SK-N-SH treated with all-trans-retinoic acid at 6 μM for 48 hours (cell line): ENCODE results near the gene ARID1B.

ENCODE experiments used
- OSR1 ChIP-seq: fragments of 250-450 bp; sonication (Bioruptor Pico); IDR thresholded peaks from 2 replicates; pipeline ENCODE4 v1.8.0; 2022; ENCODE audit warnings: moderate library complexity, mild to moderate bottlenecking, inconsistent platforms
- PPARA ChIP-seq: fragments of 250-450 bp; sonication (Bioruptor Pico); IDR thresholded peaks from 2 replicates; pipeline ENCODE4 v1.5.0; 2020; ENCODE audit warnings: mild to moderate bottlenecking, borderline replicate concordance
- SNAI2 ChIP-seq: fragments of 250-450 bp; sonication (Bioruptor Pico); IDR thresholded peaks from 2 replicates; pipeline ENCODE4 v1.5.0; 2020; ENCODE audit warnings: mild to moderate bottlenecking, moderate library complexity
- TCF4 ChIP-seq: fragments of 250-450 bp; sonication (Bioruptor Pico); IDR thresholded peaks from 2 replicates; pipeline ENCODE4 v1.8.0; 2021; ENCODE audit warnings: mild to moderate bottlenecking, moderate library complexity, borderline replicate concordance
- TOX ChIP-seq: fragments of 250-450 bp; sonication (Bioruptor Pico); IDR thresholded peaks from 2 replicates; pipeline ENCODE4 v1.8.0; 2021; ENCODE audit warnings: mild to moderate bottlenecking, moderate library complexity, borderline replicate concordance
- ZC3H10 ChIP-seq: fragments of 250-450 bp; sonication (Bioruptor Pico); IDR thresholded peaks from 2 replicates; pipeline ENCODE4 v1.5.1; 2021; ENCODE audit warnings: mild to moderate bottlenecking, moderate library complexity
- ZFP30 ChIP-seq: fragments of 450-650 bp; formaldehyde crosslinking; IDR thresholded peaks from 2 replicates; pipeline ENCODE4 v1.5.0; 2022; ENCODE audit warnings: mild to moderate bottlenecking, moderate library complexity
- ZNF70 ChIP-seq: fragments of 450-650 bp; formaldehyde crosslinking; IDR thresholded peaks from 2 replicates; pipeline ENCODE4 v1.5.0; 2020; ENCODE audit warnings: mild to moderate bottlenecking, moderate library complexity
- TF ChIP-seq, protein P1 (sequence below): fragments of 250-450 bp; sonication (Bioruptor Pico); IDR thresholded peaks from 2 replicates; pipeline ENCODE4 v1.8.0; 2020; ENCODE audit warnings: mild to moderate bottlenecking, moderate library complexity, borderline replicate concordance
- TF ChIP-seq, protein P2 (sequence below): fragments of 250-450 bp; sonication (Bioruptor Pico); IDR thresholded peaks from 2 replicates; pipeline ENCODE4 v1.5.0; 2020; ENCODE audit warnings: mild to moderate bottlenecking, moderate library complexity
- TF ChIP-seq, protein P3 (sequence below): fragments of 250-450 bp; sonication (Bioruptor Pico); IDR thresholded peaks from 2 replicates; pipeline ENCODE4 v1.5.1; 2020; ENCODE audit warnings: low read depth, mild to moderate bottlenecking, moderate library complexity
- TF ChIP-seq, protein P4 (sequence below): fragments of 250-450 bp; sonication (Bioruptor Pico); IDR thresholded peaks from 2 replicates; pipeline ENCODE4 v1.5.1; 2021; ENCODE audit warnings: mild to moderate bottlenecking, moderate library complexity
- TF ChIP-seq, protein P5 (sequence below): fragments of 250-450 bp; sonication (Bioruptor Pico); IDR thresholded peaks from 2 replicates; pipeline ENCODE4 v1.8.0; 2021; ENCODE audit warnings: low read depth, mild to moderate bottlenecking, moderate library complexity, borderline replicate concordance

DNA sequence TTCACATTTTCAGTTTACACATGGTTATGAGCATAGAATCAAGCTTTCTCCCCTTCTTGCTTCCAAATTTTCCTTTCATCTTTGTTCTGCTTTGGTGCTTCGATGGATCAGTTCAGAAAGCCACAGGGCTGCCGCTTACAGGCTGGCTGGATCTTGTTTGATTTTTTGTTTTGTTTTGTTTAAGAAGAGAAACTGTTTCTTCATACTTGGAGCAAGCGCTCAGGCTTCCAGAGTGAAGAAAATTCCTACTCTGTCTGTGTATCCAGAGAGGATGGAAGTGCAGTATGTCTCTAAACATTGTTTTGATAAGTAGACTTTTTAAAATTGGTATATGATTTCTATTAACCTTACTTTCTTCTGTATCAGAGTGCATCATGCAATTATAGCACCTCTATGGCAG is 66.9 kb downstream of the ARID1B start:
- no peak for TF ChIP-seq ZFP30 (CRISPR knock-in tag)
- TF ChIP-seq, protein P1, sequence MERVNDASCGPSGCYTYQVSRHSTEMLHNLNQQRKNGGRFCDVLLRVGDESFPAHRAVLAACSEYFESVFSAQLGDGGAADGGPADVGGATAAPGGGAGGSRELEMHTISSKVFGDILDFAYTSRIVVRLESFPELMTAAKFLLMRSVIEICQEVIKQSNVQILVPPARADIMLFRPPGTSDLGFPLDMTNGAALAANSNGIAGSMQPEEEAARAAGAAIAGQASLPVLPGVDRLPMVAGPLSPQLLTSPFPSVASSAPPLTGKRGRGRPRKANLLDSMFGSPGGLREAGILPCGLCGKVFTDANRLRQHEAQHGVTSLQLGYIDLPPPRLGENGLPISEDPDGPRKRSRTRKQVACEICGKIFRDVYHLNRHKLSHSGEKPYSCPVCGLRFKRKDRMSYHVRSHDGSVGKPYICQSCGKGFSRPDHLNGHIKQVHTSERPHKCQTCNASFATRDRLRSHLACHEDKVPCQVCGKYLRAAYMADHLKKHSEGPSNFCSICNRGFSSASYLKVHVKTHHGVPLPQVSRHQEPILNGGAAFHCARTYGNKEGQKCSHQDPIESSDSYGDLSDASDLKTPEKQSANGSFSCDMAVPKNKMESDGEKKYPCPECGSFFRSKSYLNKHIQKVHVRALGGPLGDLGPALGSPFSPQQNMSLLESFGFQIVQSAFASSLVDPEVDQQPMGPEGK: no peak
- TF ChIP-seq, protein P2, sequence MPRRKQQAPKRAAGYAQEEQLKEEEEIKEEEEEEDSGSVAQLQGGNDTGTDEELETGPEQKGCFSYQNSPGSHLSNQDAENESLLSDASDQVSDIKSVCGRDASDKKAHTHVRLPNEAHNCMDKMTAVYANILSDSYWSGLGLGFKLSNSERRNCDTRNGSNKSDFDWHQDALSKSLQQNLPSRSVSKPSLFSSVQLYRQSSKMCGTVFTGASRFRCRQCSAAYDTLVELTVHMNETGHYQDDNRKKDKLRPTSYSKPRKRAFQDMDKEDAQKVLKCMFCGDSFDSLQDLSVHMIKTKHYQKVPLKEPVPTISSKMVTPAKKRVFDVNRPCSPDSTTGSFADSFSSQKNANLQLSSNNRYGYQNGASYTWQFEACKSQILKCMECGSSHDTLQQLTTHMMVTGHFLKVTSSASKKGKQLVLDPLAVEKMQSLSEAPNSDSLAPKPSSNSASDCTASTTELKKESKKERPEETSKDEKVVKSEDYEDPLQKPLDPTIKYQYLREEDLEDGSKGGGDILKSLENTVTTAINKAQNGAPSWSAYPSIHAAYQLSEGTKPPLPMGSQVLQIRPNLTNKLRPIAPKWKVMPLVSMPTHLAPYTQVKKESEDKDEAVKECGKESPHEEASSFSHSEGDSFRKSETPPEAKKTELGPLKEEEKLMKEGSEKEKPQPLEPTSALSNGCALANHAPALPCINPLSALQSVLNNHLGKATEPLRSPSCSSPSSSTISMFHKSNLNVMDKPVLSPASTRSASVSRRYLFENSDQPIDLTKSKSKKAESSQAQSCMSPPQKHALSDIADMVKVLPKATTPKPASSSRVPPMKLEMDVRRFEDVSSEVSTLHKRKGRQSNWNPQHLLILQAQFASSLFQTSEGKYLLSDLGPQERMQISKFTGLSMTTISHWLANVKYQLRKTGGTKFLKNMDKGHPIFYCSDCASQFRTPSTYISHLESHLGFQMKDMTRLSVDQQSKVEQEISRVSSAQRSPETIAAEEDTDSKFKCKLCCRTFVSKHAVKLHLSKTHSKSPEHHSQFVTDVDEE (CRISPR knock-in tag): no peak
- TF ChIP-seq SNAI2 (CRISPR knock-in tag): no peak
- TF ChIP-seq, protein P3, sequence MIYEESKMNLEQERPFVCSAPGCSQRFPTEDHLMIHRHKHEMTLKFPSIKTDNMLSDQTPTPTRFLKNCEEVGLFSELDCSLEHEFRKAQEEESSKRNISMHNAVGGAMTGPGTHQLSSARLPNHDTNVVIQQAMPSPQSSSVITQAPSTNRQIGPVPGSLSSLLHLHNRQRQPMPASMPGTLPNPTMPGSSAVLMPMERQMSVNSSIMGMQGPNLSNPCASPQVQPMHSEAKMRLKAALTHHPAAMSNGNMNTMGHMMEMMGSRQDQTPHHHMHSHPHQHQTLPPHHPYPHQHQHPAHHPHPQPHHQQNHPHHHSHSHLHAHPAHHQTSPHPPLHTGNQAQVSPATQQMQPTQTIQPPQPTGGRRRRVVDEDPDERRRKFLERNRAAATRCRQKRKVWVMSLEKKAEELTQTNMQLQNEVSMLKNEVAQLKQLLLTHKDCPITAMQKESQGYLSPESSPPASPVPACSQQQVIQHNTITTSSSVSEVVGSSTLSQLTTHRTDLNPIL: no peak
- TF ChIP-seq PPARA (CRISPR knock-in tag): no peak
- TF ChIP-seq TCF4 (CRISPR knock-in tag): no peak
- no peak for TF ChIP-seq OSR1
- TF ChIP-seq TOX (CRISPR knock-in tag): no peak
- TF ChIP-seq ZNF70 (CRISPR knock-in tag): no peak
- TF ChIP-seq, protein P4, sequence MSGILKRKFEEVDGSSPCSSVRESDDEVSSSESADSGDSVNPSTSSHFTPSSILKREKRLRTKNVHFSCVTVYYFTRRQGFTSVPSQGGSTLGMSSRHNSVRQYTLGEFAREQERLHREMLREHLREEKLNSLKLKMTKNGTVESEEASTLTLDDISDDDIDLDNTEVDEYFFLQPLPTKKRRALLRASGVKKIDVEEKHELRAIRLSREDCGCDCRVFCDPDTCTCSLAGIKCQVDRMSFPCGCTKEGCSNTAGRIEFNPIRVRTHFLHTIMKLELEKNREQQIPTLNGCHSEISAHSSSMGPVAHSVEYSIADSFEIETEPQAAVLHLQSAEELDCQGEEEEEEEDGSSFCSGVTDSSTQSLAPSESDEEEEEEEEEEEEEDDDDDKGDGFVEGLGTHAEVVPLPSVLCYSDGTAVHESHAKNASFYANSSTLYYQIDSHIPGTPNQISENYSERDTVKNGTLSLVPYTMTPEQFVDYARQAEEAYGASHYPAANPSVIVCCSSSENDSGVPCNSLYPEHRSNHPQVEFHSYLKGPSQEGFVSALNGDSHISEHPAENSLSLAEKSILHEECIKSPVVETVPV: no peak
- TF ChIP-seq, protein P5, sequence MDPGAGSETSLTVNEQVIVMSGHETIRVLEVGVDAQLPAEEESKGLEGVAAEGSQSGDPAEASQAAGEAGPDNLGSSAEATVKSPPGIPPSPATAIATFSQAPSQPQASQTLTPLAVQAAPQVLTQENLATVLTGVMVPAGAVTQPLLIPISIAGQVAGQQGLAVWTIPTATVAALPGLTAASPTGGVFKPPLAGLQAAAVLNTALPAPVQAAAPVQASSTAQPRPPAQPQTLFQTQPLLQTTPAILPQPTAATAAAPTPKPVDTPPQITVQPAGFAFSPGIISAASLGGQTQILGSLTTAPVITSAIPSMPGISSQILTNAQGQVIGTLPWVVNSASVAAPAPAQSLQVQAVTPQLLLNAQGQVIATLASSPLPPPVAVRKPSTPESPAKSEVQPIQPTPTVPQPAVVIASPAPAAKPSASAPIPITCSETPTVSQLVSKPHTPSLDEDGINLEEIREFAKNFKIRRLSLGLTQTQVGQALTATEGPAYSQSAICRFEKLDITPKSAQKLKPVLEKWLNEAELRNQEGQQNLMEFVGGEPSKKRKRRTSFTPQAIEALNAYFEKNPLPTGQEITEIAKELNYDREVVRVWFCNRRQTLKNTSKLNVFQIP (CRISPR knock-in tag): no peak
- no peak for TF ChIP-seq ZC3H10 (CRISPR knock-in tag)
